ENCODE measurements around the gene C3orf62.

C3orf62 gene

DNA sequence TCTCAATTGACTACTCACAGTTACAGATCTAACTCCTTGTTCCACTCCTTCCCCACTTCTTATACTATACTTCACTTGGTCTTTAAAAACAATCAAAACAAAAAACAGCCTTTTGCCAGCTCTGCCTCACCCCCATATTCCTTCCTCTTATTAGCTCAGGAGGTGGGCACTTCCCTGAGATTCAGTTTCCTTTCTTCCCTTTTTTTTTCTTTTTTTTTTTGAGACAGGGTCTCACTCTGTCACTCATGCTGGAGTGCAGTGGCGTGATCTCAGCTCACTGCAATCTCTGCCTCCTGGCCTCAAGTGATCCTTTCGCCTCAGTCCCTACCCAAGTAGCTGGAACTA lies 6.9 kb downstream of the C3orf62 start:
- TF ChIP-seq, protein P1, sequence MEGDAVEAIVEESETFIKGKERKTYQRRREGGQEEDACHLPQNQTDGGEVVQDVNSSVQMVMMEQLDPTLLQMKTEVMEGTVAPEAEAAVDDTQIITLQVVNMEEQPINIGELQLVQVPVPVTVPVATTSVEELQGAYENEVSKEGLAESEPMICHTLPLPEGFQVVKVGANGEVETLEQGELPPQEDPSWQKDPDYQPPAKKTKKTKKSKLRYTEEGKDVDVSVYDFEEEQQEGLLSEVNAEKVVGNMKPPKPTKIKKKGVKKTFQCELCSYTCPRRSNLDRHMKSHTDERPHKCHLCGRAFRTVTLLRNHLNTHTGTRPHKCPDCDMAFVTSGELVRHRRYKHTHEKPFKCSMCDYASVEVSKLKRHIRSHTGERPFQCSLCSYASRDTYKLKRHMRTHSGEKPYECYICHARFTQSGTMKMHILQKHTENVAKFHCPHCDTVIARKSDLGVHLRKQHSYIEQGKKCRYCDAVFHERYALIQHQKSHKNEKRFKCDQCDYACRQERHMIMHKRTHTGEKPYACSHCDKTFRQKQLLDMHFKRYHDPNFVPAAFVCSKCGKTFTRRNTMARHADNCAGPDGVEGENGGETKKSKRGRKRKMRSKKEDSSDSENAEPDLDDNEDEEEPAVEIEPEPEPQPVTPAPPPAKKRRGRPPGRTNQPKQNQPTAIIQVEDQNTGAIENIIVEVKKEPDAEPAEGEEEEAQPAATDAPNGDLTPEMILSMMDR (conservative IDR thresholded peaks at IDR 0.05; ENCODE audit: control insufficient read depth, insufficient read depth, low read depth, low read length), result no peak
- H3K4me3 ChIP-seq (ENCODE audit: control insufficient read depth, low read depth, low read length), result no peak overlapping the region
- DNase-seq (ENCODE audit: low read depth), result no peak

DNA sequence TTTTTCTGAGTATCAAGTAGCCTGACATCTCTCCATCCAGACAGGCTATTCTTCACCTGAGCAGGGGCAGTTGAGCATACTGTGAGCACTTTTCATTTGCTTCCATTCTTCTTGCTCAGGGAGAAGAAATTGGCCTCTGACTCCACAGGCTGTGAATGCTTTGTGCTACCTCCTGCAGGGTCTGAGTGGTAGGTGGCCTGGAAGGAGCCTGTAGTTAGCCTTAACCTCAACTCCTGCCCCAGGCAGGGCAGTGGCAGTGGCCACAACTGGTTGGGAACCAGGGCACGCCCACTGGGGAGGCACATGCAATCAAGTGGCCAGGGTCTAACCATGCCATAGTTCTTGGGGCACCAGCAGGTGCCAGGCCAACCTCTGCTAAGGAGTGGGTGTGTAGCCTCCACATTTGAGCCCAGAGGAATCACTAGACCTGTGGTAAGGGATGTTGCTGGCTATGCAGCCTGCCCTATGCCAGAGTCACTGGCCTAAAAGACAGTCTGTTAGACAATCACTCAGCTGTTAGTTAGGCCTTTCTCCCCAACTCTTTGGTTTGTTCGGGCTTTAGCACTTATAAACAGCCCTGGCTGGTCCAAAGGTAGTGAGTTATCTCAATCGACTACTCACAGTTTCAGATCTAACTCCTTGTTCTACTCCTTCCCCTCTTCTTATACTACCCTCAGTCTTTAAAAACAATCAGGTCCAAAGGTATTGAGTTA lies 7.4 kb downstream of the C3orf62 start:
- TF ChIP-seq, protein P1 (conservative IDR thresholded peaks at IDR 0.05; ENCODE audit: control insufficient read depth, insufficient read depth, low read depth, low read length), result no peak

DNA sequence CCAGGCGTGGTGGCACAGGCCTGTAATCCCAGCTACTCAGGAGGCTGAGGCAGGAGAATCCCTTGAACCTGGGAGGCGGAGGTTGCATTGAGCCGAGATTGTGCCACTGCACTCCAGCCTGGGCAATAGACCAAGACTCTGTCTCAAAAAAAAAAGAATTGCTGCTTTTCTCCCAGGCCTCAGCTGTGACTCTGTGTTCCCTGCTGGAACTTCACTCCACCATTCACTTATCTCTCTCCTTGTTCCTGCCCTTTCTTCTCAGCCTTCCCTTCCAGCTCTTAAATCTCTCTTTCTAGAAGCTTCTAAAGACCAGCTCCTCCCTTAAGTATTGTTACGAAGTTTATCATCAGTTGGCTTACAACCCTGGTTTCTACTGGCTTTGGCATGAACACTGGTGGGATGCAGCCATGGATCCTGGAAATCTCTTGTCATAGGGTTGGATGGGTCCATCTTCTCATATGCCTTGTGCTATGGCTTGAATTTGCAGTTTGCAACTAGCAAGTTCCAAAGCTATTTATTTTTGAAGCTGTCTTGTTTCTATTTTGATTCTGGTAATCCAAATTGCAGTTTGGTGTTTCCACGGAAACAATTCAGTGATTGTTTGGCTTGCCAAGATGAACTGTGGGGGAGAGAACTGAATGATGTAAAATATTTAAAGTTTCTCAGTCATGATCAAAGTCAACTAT lies 10.5 kb downstream of the C3orf62 start:
- H3K4me3 ChIP-seq (ENCODE audit: control insufficient read depth, low read depth, low read length), result no peak overlapping the region
- TF ChIP-seq, protein P1 (conservative IDR thresholded peaks at IDR 0.05; ENCODE audit: control insufficient read depth, insufficient read depth, low read depth, low read length), result no peak
- DNase-seq (ENCODE audit: low read depth), result no peak

More for the DNA sequence above, 7.4 kb downstream of the C3orf62 start:
- H3K4me3 ChIP-seq (ENCODE audit: control insufficient read depth, low read depth, low read length), result no peak overlapping the region
- DNase-seq (ENCODE audit: low read depth), result no peak

DNA sequence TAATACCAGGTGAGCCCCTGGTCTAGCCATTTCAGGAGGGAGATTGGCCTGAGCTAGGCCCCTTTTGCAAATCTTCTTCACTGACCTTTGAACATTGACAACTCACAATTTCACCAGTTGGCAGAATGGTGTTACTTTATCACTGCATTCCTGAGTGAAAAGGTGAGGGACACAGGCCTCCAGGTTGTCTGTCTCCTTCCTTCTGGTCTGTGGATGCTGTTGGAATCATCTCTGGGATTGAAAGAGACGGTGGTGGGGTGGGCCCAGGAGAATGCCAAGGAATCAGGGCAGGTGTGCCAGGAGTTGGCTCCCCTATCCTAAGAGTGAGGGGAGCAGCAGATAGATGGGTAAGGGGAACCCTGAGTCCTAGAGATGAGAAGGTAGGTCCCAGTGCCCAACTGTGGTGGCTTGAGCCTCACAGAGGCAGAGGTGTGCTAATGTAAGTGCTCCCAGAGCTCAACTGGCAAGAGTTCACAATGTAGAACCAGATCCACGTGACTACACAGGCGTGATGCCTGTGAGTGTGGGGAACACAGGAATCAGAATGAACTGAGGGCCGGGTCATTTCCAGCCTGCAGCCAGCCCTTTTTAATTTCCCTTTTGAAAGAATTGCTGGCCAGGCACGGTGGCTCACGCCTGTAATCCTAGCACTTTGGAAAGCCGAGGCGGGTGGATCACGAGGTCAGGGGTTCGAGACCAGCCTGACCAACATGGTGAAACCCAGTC lies 11.2 kb downstream of the C3orf62 start:
- no peak for DNase-seq (ENCODE audit: low read depth)
- TF ChIP-seq, protein P1 (conservative IDR thresholded peaks at IDR 0.05; ENCODE audit: control insufficient read depth, insufficient read depth, low read depth, low read length), result no peak
- H3K4me3 ChIP-seq (ENCODE audit: control insufficient read depth, low read depth, low read length), result no peak overlapping the region

DNA sequence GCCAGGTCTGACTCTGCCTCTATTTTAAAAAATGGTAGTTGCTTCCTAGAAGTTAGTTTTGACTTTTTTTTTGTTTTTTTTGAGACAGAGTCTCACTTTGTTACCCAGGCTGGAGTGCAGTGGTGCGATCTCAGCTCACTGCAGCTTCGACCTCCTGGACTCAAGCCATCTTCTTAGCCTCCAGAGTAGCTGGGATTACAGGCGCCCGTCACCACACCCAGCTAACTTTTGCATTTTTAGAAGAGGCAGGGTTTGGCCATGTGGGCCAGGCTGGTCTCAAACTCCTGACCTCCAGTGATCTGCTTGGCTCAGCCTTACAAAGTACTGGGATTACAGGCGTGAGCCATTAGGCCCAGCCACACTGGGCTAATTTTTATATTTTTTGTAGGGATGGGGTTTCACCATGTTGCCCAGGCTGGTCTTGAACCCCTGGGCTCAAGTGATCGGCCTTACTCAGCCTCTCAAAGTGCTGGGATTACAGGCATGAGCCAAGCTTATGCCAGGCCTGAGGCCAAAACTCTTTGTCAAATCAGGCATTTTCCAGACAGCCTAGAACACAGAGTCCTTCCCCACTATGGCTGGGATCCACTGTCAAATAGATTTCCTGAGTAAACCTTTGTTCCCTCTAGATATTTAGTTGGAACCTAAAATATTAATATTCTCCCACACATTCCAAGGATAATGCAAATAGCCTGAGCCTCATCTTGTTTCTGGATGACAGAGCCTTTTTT lies 13.7 kb downstream of the C3orf62 start:
- H3K4me3 ChIP-seq (ENCODE audit: control insufficient read depth, low read depth, low read length), result no peak overlapping the region
- TF ChIP-seq, protein P1 (conservative IDR thresholded peaks at IDR 0.05; ENCODE audit: control insufficient read depth, insufficient read depth, low read depth, low read length), result no peak
- peak; percentile 43 for DNase-seq (ENCODE audit: low read depth)

DNA sequence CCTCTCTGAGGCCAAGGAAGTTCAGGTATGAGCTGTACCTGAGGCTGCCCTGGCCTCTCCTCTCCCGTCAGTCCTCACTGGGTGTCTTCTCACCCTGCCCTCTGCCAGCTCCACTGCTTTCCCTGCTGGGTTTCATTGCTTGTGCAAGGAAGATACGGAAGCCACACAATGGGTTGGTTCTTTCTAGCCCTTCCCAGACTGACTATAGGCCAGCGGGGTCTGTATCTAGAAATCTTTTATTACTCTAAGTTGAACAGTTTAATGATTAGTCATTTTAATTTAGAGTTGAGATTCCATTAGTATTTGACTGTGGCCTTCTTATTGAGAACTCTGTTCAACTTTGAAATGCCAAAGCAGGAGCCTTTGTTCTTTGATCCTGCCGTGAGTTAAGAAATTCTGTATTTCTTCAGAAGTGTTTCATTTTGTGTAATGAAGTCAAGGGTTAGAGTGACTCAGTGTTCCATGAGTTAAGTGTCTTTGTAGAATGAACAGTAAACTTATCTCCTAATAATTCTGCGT lies 16.2 kb downstream of the C3orf62 start:
- TF ChIP-seq, protein P1 (conservative IDR thresholded peaks at IDR 0.05; ENCODE audit: control insufficient read depth, insufficient read depth, low read depth, low read length), result no peak
- no peak overlapping the region for H3K4me3 ChIP-seq (ENCODE audit: control insufficient read depth, low read depth, low read length)
- peak; percentile 45 for DNase-seq (ENCODE audit: low read depth)

Measured in fibroblast of mammary gland (primary cell).